Measurements from ENCODE around the gene ZNRF1. TPM values are rescaled to one million over a fixed set of nuclear protein-coding genes. Genes with fewer than 3 reads are reported as not detected.

The ZNRF1 gene
- total RNA-seq, 1 donor, result 20.7 TPM

- peak; percentile 92 for DNase-seq (ENCODE audit: low read depth)
- peak within 1 kb of the TSS; percentile 99 for H3K4me3 ChIP-seq (ENCODE audit: low read depth, low read length)
- no peak for TF ChIP-seq CTCF (IDR thresholded peaks at IDR 0.05; ENCODE audit: insufficient read depth, low read depth, low read length)
Observed at GRCh38 chr16:75148311-75149195, 149.7 kb downstream of the ZNRF1 start, which contains the start of gene ZFP1. Gene ZFP1 (plus strand): TSS chr16:75148524. CDS start chr16:75152952, 4,428 bp downstream.

GRCh38 chr16:75151798-75152197 is 153.0 kb downstream of the ZNRF1 start:
- TF ChIP-seq CTCF (IDR thresholded peaks at IDR 0.05; ENCODE audit: insufficient read depth, low read depth, low read length), result no peak
- DNase-seq (ENCODE audit: low read depth), result no peak
- H3K4me3 ChIP-seq (ENCODE audit: low read depth, low read length), result no peak overlapping the region

DNA sequence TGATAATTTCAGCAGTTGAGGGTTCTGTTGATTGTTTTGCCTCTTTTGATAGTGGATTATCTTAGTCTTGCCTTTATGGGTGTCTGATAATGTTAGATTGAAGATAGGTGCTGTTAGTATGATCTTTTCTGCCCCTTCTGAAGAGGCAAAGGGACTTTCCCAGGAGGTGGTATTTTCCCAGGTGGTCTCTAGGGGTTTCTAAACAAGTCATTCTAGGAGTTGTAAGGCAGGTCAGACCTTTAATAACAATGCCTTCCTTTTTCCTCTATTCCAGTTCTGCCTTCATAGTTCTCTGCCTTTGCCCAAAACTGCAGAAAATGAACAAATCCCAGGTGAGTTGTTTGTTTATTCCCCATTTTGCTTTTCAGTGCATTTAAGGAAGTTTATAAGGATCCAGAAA is 153.8 kb downstream of the ZNRF1 start:
- H3K4me3 ChIP-seq (ENCODE audit: low read depth, low read length), result no peak overlapping the region
- no peak for DNase-seq (ENCODE audit: low read depth)
- no peak for TF ChIP-seq CTCF (IDR thresholded peaks at IDR 0.05; ENCODE audit: insufficient read depth, low read depth, low read length)

GRCh38 chr16:75160386-75160785 is 161.6 kb downstream of the ZNRF1 start:
- DNase-seq (ENCODE audit: low read depth), result no peak
- H3K4me3 ChIP-seq (ENCODE audit: low read depth, low read length), result no peak overlapping the region
- TF ChIP-seq CTCF (IDR thresholded peaks at IDR 0.05; ENCODE audit: insufficient read depth, low read depth, low read length), result no peak

Other genes with a start within 250 kb of the ZNRF1 start
- not detected in 2 replicates for gene FA2H, start 224.2 kb upstream of the ZNRF1 start, total RNA-seq
- 13.9 and 19.9 TPM in 2 replicates for gene WDR59, start 13.9 kb upstream of the ZNRF1 start, total RNA-seq
- 0.64 and 0.86 TPM in 2 replicates for gene LDHD, start 117.8 kb downstream of the ZNRF1 start, total RNA-seq
- gene ZFP1, start 149.5 kb downstream of the ZNRF1 start, total RNA-seq, result 9.0 and 24.2 TPM in 2 replicates
- not detected in 2 replicates for gene CTRB2, start 208.1 kb downstream of the ZNRF1 start, total RNA-seq
- not detected in 2 replicates for gene CTRB1, start 220.0 kb downstream of the ZNRF1 start, total RNA-seq